IPS-11a (cell line): Measurements from ENCODE around the gene PRDX2.
A peak's percentile ranks its signal among the peaks of the same experiment; 100 is the strongest.

Experiments
- H3K4me3 ChIP-seq: one replicate; pipeline ENCODE4 v1.5.1; 2013; ENCODE audit warnings: low read depth, low read length, control low read depth

Gene PRDX2

DNA sequence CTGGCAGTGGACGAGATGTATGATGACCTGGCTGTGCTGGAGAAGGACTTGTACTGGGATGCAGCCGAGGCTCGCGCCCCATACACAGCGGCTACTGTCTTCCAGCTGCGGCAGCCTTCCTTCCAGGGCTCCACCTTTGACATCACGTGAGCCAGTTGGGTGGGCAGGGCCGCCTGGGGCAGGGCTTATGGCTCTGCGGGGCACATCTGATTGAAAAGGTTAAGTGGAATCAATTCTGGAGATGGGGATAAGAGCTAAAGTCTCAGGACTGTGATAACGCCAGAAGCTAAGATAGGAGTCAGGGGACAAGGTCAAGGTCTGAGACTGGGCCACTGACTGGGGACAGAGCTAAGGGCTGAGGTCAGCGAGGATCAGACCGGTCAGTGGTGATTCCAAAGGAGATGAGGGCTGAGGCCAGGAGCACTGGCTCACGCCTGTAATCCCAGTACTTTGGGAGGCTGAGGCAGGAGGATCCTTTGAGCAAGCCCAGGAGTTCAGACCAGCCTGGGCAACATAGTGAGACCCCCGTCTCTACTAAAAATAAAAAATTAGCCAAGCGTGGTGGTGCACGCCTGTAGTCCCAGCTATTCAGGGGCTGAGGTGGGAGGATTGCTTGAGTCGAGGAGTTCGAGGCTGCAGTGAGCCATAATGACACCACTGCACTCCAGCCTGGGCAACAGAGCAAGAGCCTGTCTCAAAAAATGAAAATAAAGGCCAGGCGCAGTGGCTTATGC lies 45.3 kb downstream of the PRDX2 start:
- no peak overlapping the region for H3K4me3 ChIP-seq

DNA sequence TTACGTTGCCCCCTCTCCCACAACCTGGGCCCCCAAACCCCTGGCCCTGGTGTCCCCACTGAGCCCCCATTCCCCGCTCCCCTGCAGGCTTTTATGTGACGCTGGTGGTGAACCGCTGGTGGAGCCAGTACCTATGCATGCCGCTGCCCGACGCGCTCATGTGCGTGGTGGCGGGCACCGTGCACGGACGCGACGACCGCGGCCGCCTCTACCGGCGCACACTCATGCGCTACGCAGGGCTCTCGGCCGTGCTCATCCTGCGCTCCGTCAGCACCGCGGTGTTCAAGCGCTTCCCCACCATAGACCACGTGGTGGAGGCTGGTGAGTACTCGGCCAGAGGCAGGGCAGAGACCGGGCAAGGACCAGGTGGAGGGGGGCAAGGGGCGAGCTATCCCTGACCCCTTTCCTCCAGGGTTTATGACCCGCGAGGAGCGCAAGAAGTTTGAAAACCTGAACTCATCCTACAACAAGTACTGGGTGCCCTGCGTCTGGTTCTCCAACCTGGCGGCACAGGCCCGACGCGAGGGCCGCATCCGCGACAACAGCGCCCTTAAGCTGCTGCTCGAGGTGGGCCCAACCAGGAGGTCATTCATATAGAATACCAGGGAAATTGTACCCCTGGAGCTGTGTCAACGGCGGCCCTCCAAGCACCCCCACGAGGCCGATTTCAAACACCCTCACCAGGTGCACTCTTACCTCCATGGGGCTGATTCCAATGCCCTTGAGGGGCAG lies 47.0 kb downstream of the PRDX2 start:
- no peak overlapping the region for H3K4me3 ChIP-seq

GRCh38 chr19:12752056-12752781 lies 49.4 kb downstream of the PRDX2 start:
- H3K4me3 ChIP-seq, result peak overlapping the region; percentile 30

- peak within 1 kb of the TSS; percentile 30 for H3K4me3 ChIP-seq
Observed at GRCh38 chr19:12751635-12752034, 50.0 kb downstream of the PRDX2 start, which contains the start of gene BEST2. TSS of gene BEST2 (plus strand) at chr19:12751791. CDS start at chr19:12752593, 802 bp downstream.

DNA sequence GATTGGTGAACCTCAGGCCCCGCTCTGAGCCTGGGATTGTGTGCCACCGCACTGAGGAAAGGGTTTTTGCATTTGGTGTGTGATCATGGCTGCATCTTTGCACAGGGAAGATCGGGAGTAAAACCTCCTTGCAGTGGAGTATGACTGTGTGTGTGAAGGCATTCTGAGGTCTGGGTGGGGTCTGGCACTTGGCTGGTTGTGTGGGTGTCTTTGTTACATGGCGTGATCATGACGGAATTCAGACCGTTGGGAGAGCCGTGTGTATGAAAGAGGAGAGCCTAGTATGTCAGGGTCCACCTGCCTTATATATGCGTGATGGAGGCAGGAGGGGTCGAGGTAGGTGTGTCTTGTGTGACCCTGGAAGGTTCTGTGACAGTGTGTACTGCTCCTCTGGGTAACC lies 50.7 kb downstream of the PRDX2 start:
- H3K4me3 ChIP-seq, result no peak overlapping the region

DNA sequence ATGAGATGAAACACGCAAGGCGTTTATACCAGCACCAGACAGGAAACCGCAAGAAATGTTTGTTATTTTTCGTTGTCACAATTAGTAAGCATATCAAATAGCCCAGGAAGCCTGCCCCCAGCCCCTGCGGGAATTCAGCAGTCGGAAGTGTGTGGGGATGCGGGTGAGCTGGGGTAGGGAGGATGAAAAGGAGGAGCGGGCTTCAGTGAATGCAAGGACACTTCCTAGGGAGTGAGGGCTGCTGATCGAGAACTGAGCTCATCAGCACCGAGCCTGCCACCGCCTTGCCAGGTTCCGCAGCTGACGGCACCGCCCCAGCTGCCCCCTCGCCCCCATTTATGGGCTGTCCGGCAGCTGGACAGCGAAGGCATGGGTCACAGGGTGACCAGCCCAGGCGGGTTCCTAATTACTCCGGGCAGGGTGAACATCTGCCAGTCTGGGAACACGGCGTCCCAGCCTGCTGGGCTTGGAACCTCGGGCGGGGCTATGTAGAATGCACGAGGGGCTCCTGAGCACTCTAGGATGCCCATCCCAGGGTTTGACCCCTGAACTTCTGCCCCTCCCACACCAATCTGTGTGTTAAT lies 51.6 kb downstream of the PRDX2 start:
- no peak overlapping the region for H3K4me3 ChIP-seq

DNA sequence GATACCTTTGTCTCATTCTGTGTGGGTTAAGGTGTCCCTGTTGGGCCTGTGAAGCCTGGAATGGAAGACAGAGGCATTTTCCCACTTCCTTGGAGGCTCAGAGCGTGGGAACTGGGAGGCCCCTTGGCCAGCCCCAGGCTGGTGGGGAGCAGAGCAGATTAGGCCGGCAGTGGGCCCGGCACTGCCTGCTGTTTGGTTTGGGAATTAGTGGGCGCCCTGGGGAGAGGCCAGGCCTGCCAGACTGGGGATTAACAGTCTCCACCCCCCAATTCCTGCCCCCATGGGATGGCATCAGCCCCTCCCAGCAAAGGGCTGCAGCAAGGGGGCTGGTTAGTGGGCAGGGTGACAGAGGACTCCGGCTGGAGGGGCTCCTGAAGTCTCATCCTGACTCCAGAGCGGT lies 53.1 kb downstream of the PRDX2 start:
- H3K4me3 ChIP-seq, result no peak overlapping the region
